Astrocyte (in vitro differentiated cells and primary cell): ENCODE results near the gene GLB1L2. TPM values are rescaled to one million over a fixed set of nuclear protein-coding genes. Genes with fewer than 3 reads are reported as not detected.

ENCODE experiments used
- DNase-seq: peaks from one replicate; pipeline ENCODE4 v3.0.0-alpha.2; 2010; ENCODE audit warnings: low read depth
- FAIRE-seq: peaks from 2 replicates; lab custom pipeline; 2011; peaks lifted over from hg19 to GRCh38; lab: Jason Lieb, UNC
- H2AFZ ChIP-seq: 2 replicates; pipeline ENCODE4 v1.6.0; 2012; ENCODE audit warnings: low read depth, low read length, inconsistent platforms
- H3K27ac ChIP-seq: 2 replicates; pipeline ENCODE4 v1.5.1; 2011; ENCODE audit warnings: low read depth, low read length, inconsistent platforms
- H3K27me3 ChIP-seq: 2 replicates; pipeline ENCODE4 v1.6.0; 2011; ENCODE audit warnings: low read length, inconsistent platforms; ENCODE audit not compliant: insufficient read depth
- H3K36me3 ChIP-seq: 2 replicates; pipeline ENCODE4 v1.5.1; 2011; ENCODE audit warnings: low read length, inconsistent platforms; ENCODE audit not compliant: insufficient read depth
- H3K4me1 ChIP-seq: 2 replicates; pipeline ENCODE4 v1.5.1; 2011; ENCODE audit warnings: low read length, inconsistent platforms; ENCODE audit not compliant: insufficient read depth
- H3K4me2 ChIP-seq: 2 replicates; pipeline ENCODE4 v1.6.0; 2012; ENCODE audit warnings: low read length, inconsistent platforms
- H3K4me3 ChIP-seq: 2 replicates; pipeline ENCODE4 v1.5.1; 2011; ENCODE audit warnings: low read depth, mild to moderate bottlenecking, low read length, inconsistent platforms; ENCODE audit not compliant: insufficient read depth
- H3K79me2 ChIP-seq: 2 replicates; pipeline ENCODE4 v1.6.0; 2012; ENCODE audit warnings: mild to moderate bottlenecking, low read length, inconsistent platforms; ENCODE audit not compliant: insufficient read depth
- H3K9ac ChIP-seq: 2 replicates; pipeline ENCODE4 v1.6.0; 2012; ENCODE audit warnings: mild to moderate bottlenecking, low read length, inconsistent platforms
- H3K9me3 ChIP-seq: 2 replicates; pipeline ENCODE4 v1.5.1; 2012; ENCODE audit warnings: low read depth, mild to moderate bottlenecking, low read length, inconsistent platforms; ENCODE audit not compliant: insufficient read depth
- H4K20me1 ChIP-seq: 2 replicates; pipeline ENCODE4 v1.6.0; 2012; ENCODE audit warnings: low read length, inconsistent platforms; ENCODE audit not compliant: insufficient read depth
- H3K27ac Mint-ChIP-seq: one replicate; pipeline ENCODE4 v1.8.0; 2021; ENCODE audit warnings: mild to moderate bottlenecking, mixed read lengths; ENCODE audit not compliant: unreplicated experiment
- H3K27me3 Mint-ChIP-seq: one replicate; pipeline ENCODE4 v1.8.0; 2021; ENCODE audit warnings: low read depth, mixed read lengths; ENCODE audit not compliant: unreplicated experiment
- H3K36me3 Mint-ChIP-seq: one replicate; pipeline ENCODE4 v1.8.0; 2021; ENCODE audit warnings: low read depth, mixed read lengths; ENCODE audit not compliant: unreplicated experiment
- H3K4me1 Mint-ChIP-seq: one replicate; pipeline ENCODE4 v1.8.0; 2021; ENCODE audit warnings: low read depth, mixed read lengths; ENCODE audit not compliant: unreplicated experiment
- H3K4me3 Mint-ChIP-seq: one replicate; pipeline ENCODE4 v1.8.0; 2021; ENCODE audit warnings: mild to moderate bottlenecking, moderate library complexity, mixed read lengths; ENCODE audit not compliant: unreplicated experiment
- H3K9me3 Mint-ChIP-seq: one replicate; pipeline ENCODE4 v1.8.0; 2021; ENCODE audit warnings: mild to moderate bottlenecking, mixed read lengths; ENCODE audit not compliant: unreplicated experiment
- CTCF ChIP-seq: IDR thresholded peaks from 2 replicates; pipeline ENCODE4 v1.5.1; 2011; ENCODE audit warnings: low read depth, mild to moderate bottlenecking, inconsistent platforms, low read length, moderate library complexity; ENCODE audit not compliant: insufficient read depth
- EZH2 ChIP-seq: IDR thresholded peaks from 2 replicates; pipeline ENCODE4 v1.6.1; 2012; ENCODE audit warnings: mild to moderate bottlenecking, low read length, inconsistent platforms; ENCODE audit not compliant: insufficient read depth
- total RNA-seq: library from RNA; stranded (reverse); gene quantifications from 2 replicates; pipeline ENCODE4 v1.2.1, GENCODE V29; 2021

GLB1L2 gene
- total RNA-seq, 1 donor from 2014 or later = 2.8 TPM

DNA sequence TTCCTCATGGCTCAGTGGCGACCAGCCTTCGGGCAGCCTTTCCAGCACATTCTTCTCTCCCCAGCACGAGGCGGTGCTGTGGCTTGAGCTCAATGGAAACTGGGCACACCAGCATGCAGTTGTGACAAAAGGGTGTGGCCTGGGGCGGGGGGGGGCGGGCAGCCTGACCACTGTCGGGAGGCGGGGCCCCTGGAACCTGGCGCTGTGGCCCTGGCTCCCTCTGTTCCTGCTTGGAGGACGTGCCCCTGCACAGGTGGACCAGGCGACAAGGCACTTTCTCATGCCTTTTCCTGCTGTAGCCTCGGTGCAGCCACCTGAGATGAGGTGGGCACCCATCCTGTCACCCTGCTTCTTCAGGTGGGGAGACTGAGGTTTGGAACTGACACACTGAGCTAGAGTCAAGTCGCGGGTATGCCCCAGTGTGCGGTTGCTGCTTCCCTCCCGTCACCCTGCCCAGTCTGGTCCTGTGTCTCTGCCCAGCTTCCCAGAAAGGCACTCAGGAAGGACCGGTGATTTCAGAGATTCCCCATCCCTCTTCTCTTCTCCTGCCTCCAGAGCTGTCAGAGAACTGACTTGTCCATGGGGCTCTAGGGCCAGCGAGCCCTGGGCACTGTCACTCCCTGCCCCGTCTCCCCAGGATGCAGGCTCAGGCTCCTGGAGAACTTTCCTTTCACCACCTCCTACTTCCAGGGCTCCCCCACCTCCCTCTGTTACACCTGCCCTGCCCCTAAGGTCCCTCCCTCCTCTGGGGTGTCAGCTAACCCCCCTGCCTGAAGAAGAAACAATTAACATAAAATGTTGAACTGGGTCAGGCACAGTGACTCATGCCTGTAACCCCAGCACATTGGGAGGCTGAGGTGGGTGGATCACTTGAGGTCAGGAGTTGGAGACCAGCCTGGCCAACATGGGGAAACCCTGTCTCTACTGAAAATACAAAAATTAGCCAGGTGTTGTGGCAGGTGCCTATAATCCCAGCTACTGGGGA, 70.3 kb downstream of the GLB1L2 start:
- Histone ChIP-seq H3K9ac (no peak overlapping the region), H3K79me2 (no peaks in the 10 kb centered on the region), H3K27me3 (no peaks in the 10 kb centered on the region), H3K4me2 (no peak overlapping the region), H4K20me1 (no peaks in the 10 kb centered on the region), H2AFZ (no peak overlapping the region), H3K36me3 (no peaks in the 10 kb centered on the region), H3K4me3 (no peak overlapping the region), H3K27ac (no peak overlapping the region), H3K9me3 (no peaks in the 10 kb centered on the region), H3K4me1 (no peaks in the 10 kb centered on the region)
- peaks cover 6% of the 10 kb centered on the region for H3K4me1 Mint-ChIP-seq
- TF ChIP-seq CTCF (no peak), EZH2 (no peak)
- DNase-seq (no peak), FAIRE-seq (no peak)
- no peak overlapping the region for H3K4me3 Mint-ChIP-seq
- H3K27ac Mint-ChIP-seq = no peak overlapping the region
- H3K9me3 Mint-ChIP-seq = peaks cover 4% of the 10 kb centered on the region
- peaks cover 18% of the 10 kb centered on the region for H3K27me3 Mint-ChIP-seq
- no peaks in the 10 kb centered on the region for H3K36me3 Mint-ChIP-seq

DNA sequence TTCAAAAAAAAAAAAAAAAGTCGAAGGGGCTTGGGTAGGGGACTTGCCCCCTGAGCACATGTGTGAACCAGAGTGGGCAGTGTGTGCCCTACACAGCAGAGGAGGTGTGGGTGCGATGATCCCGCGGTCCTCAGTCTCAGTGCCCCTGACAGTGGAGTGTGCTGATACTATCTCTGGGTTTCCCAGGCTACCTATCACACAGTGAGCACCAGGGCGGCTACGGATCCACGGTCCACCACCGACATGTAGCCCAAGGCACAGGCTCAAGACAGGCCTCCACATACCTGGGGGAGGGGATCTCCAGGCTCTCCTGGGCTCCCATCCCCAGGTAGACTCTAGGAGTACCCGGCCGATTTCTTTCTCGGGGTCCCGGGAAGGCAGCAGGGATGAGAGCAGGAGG, 71.1 kb downstream of the GLB1L2 start:
- TF ChIP-seq CTCF (no peak), EZH2 (no peak)
- no peak overlapping the region for H3K27ac Mint-ChIP-seq
- Histone ChIP-seq H2AFZ (no peak overlapping the region), H3K27ac (no peak overlapping the region), H3K36me3 (no peaks in the 10 kb centered on the region), H3K79me2 (no peaks in the 10 kb centered on the region), H3K27me3 (no peaks in the 10 kb centered on the region), H3K4me2 (no peak overlapping the region), H3K9ac (no peak overlapping the region), H3K4me3 (no peak overlapping the region), H4K20me1 (no peaks in the 10 kb centered on the region), H3K9me3 (no peaks in the 10 kb centered on the region), H3K4me1 (no peaks in the 10 kb centered on the region)
- FAIRE-seq = no peak
- peaks cover 24% of the 10 kb centered on the region for H3K27me3 Mint-ChIP-seq
- H3K4me3 Mint-ChIP-seq = no peak overlapping the region
- H3K9me3 Mint-ChIP-seq = peaks cover 4% of the 10 kb centered on the region
- H3K4me1 Mint-ChIP-seq = peaks cover 6% of the 10 kb centered on the region
- DNase-seq = no peak
- H3K36me3 Mint-ChIP-seq = peaks cover 2% of the 10 kb centered on the region
